ENCODE results near the gene WDHD1. TPM values are rescaled to one million over a fixed set of nuclear protein-coding genes. Genes with fewer than 3 reads are reported as not detected.
"Not testable (repeated sequence)": the region's sequence is repeated elsewhere in the genome, so short reads cannot be mapped to it uniquely, and the experiment has no call there.

The WDHD1 gene
- total RNA-seq, 4 donors from 2014 or later: 0.51 to 20.0 (median 3.1) TPM

DNA sequence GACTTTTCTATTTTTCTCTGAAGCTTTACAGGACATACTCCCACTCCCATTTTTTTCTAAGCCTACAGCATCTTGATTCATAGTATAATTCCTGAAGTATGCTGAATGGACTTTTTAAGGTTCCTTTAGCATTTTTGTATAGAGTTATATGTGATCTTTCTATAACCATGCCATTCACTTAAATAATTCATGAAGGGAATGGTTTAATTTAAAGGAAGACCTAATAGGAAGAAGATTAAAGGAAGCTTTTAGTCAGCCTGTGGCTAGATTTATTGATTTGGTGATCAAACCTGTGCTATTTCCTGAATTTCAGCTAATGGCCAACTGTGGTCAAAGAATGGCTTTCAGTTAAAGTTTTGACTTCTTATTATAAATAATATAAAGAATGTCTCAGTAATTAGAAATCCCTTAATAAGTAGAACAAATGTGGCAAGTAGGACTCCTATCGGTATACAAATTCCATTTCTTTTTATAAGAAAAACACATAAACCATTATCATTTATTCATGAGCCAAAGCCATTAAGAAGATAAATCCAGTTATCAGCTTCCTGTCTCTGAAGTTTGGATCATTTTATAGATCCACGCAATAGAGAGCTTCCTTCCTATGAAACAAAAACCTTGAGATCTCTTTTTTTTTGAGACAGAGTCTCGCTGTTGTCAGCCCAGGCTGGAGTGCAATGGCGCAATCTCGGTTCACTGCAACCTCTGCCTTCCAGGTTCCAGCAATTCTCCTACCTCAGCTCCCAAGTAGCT, 20.6 kb upstream of the WDHD1 start:
- DNase-seq: no peak
- Histone ChIP-seq H3K27ac (no peak overlapping the region), H3K4me3 (no peak overlapping the region), H3K4me1 (no peaks in the 10 kb centered on the region), H3K27me3 (no peaks in the 10 kb centered on the region), H3K36me3 (no peaks in the 10 kb centered on the region), H3K9me3 (no peaks in the 10 kb centered on the region)
- TF ChIP-seq, protein P1, sequence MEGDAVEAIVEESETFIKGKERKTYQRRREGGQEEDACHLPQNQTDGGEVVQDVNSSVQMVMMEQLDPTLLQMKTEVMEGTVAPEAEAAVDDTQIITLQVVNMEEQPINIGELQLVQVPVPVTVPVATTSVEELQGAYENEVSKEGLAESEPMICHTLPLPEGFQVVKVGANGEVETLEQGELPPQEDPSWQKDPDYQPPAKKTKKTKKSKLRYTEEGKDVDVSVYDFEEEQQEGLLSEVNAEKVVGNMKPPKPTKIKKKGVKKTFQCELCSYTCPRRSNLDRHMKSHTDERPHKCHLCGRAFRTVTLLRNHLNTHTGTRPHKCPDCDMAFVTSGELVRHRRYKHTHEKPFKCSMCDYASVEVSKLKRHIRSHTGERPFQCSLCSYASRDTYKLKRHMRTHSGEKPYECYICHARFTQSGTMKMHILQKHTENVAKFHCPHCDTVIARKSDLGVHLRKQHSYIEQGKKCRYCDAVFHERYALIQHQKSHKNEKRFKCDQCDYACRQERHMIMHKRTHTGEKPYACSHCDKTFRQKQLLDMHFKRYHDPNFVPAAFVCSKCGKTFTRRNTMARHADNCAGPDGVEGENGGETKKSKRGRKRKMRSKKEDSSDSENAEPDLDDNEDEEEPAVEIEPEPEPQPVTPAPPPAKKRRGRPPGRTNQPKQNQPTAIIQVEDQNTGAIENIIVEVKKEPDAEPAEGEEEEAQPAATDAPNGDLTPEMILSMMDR (IDR thresholded peaks at IDR 0.05): no peak
- no peak for TF ChIP-seq POLR2A (IDR thresholded peaks at IDR 0.05)
- intact Hi-C loops (cut with DNase I; ENCODE audit: low total_unique reads): no loop called here

DNA sequence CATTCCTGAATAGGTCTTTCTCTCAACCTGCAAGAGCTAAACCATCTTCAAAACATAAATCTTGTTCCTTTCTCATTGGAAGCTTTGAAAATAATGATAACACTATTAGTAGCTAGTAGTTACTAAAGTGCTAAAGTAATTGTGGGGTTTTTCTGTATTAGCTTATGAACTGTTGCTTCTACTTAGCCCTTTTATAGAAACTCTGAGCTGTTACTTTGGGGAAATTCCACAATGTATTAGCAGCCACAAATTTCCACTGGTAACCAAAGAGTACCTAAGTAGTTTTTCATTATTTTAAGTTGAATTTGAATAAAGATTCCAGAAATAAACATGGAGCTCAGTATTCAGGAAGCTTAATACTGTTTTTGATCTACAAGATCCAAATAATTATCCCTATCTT, 18.2 kb upstream of the WDHD1 start:
- Histone ChIP-seq H3K27me3 (no peaks in the 10 kb centered on the region), H3K27ac (no peak overlapping the region), H3K4me3 (no peak overlapping the region), H3K4me1 (no peaks in the 10 kb centered on the region), H3K9me3 (no peaks in the 10 kb centered on the region), H3K36me3 (no peaks in the 10 kb centered on the region)
- no peak for DNase-seq
- intact Hi-C loops (cut with DNase I; ENCODE audit: low total_unique reads): no loop called here
- no peak for TF ChIP-seq POLR2A (IDR thresholded peaks at IDR 0.05)
- TF ChIP-seq, protein P1 (IDR thresholded peaks at IDR 0.05): no peak

DNA sequence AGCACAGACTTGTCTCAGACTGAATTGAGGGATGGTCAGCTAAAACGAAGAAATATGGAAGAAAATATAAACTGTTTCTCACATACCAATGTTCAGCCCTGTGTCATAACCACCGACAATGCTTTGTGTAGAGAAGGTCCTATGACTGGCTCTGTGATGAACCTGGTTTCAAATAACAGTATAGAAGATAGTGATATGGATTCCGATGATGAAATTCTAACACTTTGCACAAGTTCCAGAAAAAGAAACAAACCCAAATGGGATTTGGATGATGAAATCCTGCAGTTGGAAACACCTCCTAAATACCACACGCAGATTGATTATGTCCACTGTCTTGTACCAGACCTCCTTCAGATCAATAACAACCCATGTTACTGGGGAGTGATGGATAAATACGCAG, 16.6 kb upstream of the WDHD1 start:
- Histone ChIP-seq H3K4me1 (no peaks in the 10 kb centered on the region), H3K27ac (no peak overlapping the region), H3K27me3 (no peaks in the 10 kb centered on the region), H3K36me3 (no peaks in the 10 kb centered on the region), H3K4me3 (no peak overlapping the region), H3K9me3 (no peaks in the 10 kb centered on the region)
- intact Hi-C loops (cut with DNase I; ENCODE audit: low total_unique reads): no loop called here
- DNase-seq: no peak
- TF ChIP-seq, protein P1 (IDR thresholded peaks at IDR 0.05): no peak
- no peak for TF ChIP-seq POLR2A (IDR thresholded peaks at IDR 0.05)

DNA sequence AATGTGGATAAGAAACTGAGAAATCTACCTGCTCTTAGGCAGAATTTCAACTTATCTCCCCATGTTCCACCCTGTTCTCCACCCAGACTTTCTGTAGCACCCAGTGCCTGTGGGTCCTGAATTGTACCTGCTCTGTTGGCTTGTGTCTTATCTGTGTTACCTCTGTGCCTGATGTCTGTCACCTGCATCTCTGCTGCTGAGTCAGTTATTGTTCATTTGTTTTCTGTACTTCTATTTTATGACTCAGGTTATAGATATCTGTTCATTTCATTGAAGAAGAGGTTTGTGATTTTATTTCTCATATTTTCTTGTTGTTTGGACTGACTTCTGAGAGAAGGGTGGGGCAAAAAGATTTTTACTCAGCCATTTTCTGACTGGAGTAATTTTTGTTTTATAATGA, 11.8 kb upstream of the WDHD1 start:
- Histone ChIP-seq H3K27ac (no peak overlapping the region), H3K4me1 (no peaks in the 10 kb centered on the region), H3K27me3 (no peaks in the 10 kb centered on the region), H3K4me3 (no peak overlapping the region), H3K36me3 (no peaks in the 10 kb centered on the region), H3K9me3 (no peaks in the 10 kb centered on the region)
- intact Hi-C loops (cut with DNase I; ENCODE audit: low total_unique reads): no loop called here
- TF ChIP-seq, protein P1 (IDR thresholded peaks at IDR 0.05): no peak
- TF ChIP-seq POLR2A (IDR thresholded peaks at IDR 0.05): no peak
- DNase-seq: no peak

DNA sequence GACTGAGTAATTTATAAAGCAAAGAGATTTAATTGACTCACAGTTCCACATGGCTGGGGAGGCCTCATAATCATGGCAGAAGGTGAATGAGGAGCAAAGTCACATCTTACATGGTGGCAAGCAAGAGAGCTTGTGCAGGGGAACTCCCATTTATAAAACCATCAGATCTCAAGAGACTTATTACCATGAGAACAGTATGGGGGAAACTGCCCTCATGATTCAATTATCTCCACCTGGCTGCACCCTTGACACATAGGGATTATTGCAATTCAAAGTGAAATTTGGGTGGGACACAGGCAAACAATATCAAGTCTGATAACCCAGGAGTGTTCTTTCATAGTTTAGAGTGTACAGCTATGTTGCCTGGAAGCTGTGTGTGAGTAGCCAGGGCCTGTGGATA, 11.1 kb upstream of the WDHD1 start:
- H3K4me3 ChIP-seq; H3K27me3 ChIP-seq; DNase-seq; H3K4me1 ChIP-seq; H3K27ac ChIP-seq; H3K36me3 ChIP-seq; H3K9me3 ChIP-seq; intact Hi-C loops (cut with DNase I; ENCODE audit: low total_unique reads): not testable (repeated sequence)

All from uterus (tissue), 4 donors.